ENCODE results near the gene RNF182. TPM values are rescaled to one million over a fixed set of nuclear protein-coding genes. Genes with fewer than 3 reads are reported as not detected.

Gene RNF182
- total RNA-seq, 1 experiment from 2014 or later: 3.7 TPM

- no peak overlapping the region for H4K91ac ChIP-seq (ENCODE audit: insufficient read length, low read depth, low read length)
- TF ChIP-seq CTCF (conservative IDR thresholded peaks at IDR 0.05): no peak
- Mint-ChIP-seq H3K27ac (no peak overlapping the region), H3K36me3 (ENCODE audit: insufficient read depth in 1 of 3, low read depth in 3 of 3) (no peaks in the 10 kb centered on the region), H3K4me1 (peaks cover 16 to 22% of the 10 kb centered on the region in 2 experiments), H3K9me3 (no peaks in the 10 kb centered on the region), H3K27me3 (ENCODE audit: low read depth) (peaks cover 17% of the 10 kb centered on the region), H3K4me3 (no peak overlapping the region)
- no peak overlapping the region for H3K23ac ChIP-seq (ENCODE audit: insufficient read length, low read depth, low read length)
- H3K79me2 ChIP-seq (ENCODE audit: insufficient read depth, low read length): no peaks in the 10 kb centered on the region
- H2BK15ac ChIP-seq (ENCODE audit: low read depth, low read length): no peak overlapping the region
- no peak overlapping the region for H2BK5ac ChIP-seq (ENCODE audit: insufficient read length, low read length)
- H3K27me3 ChIP-seq (ENCODE audit: insufficient read depth, low read length): no peaks in the 10 kb centered on the region
- no peak overlapping the region for H2BK120ac ChIP-seq (ENCODE audit: low read depth, low read length, poor library complexity, severe bottlenecking)
- no peak overlapping the region for H3K14ac ChIP-seq (ENCODE audit: insufficient read depth, low read length)
- H3K4me1 ChIP-seq (ENCODE audit: insufficient read depth, low read length): no peaks in the 10 kb centered on the region; the same call in 1 of the 2 replicates
- H4K5ac ChIP-seq (ENCODE audit: insufficient read length, low read depth, low read length): no peak overlapping the region
- no peak overlapping the region for H2BK12ac ChIP-seq (ENCODE audit: insufficient read length, low read depth, low read length)
- H3K56ac ChIP-seq (ENCODE audit: insufficient read length, low read depth, low read length): no peak overlapping the region
- no peaks in the 10 kb centered on the region for H3K23me2 ChIP-seq (ENCODE audit: insufficient read length, low read depth, low read length, poor library complexity, severe bottlenecking)
- no peaks in the 10 kb centered on the region for H3K79me1 ChIP-seq (ENCODE audit: insufficient read depth, low read depth, low read length, poor library complexity, severe bottlenecking)
- no peak overlapping the region for H3K9ac ChIP-seq (ENCODE audit: extremely low read depth, insufficient read length, low read length)
- H2AFZ ChIP-seq (ENCODE audit: low read length): no peak overlapping the region
- H3T11ph ChIP-seq (ENCODE audit: low read length): no peak overlapping the region
- H4K8ac ChIP-seq (replicated peaks; ENCODE audit: insufficient read length, low read depth, low read length): no peak overlapping the region
- no peaks in the 10 kb centered on the region for H4K20me1 ChIP-seq (ENCODE audit: control insufficient read depth, insufficient read depth, insufficient read length)
- H3K27ac ChIP-seq (ENCODE audit: insufficient read length, low read depth, low read length): no peak overlapping the region
- no CpG with 5 or more reads among the region's 4 CpGs for WGBS (ENCODE audit: extremely low coverage, insufficient read length, low lambda C conversion rate)
- no peaks in the 10 kb centered on the region for H3K9me3 ChIP-seq (ENCODE audit: control insufficient read depth, low read depth, low read length)
- DNase-seq: no peak
- H2AK5ac ChIP-seq (ENCODE audit: insufficient read length, low read length): no peak overlapping the region
- no peak overlapping the region for H3K4ac ChIP-seq (ENCODE audit: low read depth, low read length)
- H3K18ac ChIP-seq (ENCODE audit: insufficient read length, low read depth, low read length): no peak overlapping the region
- no peak overlapping the region for H2BK20ac ChIP-seq (ENCODE audit: low read depth, low read length, poor library complexity, severe bottlenecking)
- no peak overlapping the region for H3K4me2 ChIP-seq (ENCODE audit: insufficient read depth, insufficient read length, low read length)
Measured at GRCh38 chr6:13918686-13919250, 6.0 kb upstream of the RNF182 start.
